HTERT RPE-1 (cell line): ENCODE data around the gene CMTM8.

Experiments
- in situ Hi-C: fragments of 300-500 bp; cut with MboI; formaldehyde crosslinking; loops from 4 replicates; pipeline ENCODE4 v1.14.3; 2020; ENCODE audit warnings: low sequenced_read_pairs

Gene CMTM8

DNA sequence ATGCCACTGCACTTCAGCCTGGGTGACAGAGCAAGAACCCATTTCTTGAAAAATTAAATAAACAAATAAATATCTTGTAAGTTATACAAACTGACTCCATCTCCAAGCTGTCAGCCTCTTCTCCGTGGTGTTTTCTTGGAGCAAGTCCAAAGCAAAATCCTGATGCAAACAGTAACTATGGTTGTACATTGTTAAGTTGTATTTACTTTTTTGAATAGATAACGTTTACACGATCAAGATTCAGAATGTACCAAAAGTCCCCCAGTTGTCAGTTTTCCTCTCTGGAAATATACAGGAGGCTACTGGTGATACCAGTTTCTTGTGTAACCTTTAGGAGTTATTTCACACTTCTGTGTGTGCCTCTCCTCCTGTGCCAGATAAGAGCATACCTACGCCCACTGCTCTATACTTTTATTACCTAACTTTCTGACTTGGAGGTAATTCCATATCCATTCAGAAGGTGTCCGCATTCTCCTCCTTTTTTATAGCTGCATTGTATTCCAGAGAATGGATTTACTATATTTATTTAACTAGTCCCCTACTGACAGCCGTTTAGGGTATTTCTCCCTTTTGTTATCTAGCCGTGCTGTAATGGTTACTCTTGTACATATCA lies 167.3 kb downstream of the CMTM8 start:
- in situ Hi-C loops = no loop called here

DNA sequence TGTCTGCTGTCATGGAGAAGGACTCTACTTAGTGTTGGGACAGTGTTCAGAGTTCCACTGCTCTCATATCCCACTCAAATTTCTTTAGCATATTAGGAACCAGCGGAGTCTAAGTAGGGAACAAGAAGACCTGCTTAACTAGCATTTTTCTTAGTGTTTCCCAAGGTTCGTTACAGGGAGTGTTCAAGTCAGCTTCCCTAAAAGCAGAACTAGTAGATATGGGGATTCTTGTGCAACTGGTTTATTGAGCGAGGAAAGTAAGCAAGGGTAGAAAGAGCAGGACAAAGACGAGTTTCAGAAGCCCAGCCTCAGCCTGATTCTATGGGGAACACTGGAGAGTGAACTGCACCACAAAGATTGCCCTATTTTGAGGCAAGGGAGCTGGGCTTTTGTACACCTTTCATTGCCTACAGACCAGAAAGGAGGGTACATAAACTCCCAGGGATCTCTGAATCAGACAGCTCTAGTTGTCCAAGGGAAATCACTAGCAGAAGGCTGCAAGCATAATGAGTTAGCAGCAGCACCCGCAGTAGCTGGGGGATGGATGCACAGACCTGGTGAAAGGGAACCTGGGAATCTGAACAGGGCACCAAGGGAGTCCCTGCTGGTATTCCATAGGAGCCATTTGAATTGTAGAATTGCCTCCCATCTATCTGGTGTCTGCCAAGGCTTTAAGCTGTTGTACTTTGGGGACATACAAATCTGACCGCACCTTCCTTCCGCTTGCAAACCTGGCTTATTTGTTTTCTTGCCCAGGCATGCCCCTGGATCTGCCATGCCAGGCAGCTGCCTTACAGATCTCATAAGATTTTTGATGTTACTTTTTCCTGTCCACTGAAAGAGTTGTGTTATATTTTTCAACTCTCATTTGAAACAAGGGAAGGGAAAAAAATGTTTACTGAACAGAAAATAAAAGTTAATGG lies 168.3 kb downstream of the CMTM8 start:
- in situ Hi-C loops = no loop called here

DNA sequence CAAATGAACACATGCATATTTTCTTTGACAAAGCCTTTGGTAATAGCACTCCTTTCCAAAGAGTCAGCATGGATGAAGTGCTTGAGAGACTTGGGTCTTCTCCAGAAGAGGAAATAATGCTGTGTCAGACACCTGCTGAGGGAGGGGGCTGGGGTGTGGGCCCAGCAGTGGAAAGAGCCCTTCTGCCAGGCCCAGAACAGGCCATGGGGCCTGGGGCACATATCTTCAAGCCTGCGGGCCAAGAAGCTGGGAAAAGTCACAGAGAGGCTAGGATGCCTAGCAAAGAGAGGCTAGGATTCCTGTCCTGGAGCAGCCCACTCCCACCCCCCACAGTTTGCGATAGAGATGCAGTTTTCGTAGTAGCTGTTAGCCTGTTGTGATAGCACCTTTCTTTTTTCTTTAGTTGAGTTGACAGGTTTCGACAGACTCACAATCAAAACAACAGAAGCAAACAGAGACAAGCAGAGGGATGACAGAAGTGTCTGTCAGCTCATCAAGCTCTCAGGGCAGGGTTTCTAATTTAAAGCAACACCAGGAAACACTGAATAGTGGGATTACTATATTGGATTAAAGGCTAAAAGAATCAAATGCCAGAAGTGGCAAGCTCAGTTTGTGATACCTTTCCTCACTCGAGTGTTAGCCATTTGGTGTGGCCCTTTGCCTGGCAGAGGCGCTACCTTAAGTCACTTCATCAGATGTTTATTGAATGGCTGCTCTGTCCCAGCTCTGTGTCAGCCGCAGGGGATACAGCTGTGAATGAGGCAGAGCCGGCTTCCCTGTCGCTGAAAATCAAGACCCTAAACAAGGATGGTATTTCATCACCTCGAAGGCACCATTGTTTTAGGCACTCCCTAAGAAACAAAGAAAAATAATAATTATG lies 172.1 kb downstream of the CMTM8 start:
- in situ Hi-C loops = no loop called here

DNA sequence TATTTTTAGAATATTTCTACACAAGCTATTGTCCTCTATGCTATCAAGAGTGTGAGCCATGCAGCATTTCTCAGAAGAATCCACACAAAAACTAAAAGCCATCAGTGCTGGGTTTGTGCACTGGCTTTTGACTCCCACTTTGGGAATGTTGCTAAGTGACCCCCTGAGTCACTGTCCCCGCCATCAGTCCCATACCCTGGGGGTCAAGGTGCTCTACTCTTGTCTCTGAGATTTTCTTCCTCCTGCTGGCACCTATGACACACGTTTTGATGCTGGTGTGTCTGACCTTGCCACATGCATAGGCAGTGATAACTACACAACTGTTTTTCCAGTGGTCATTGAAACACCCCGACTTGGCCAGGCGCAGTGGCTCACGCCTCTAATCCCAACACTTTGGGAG lies 173.0 kb downstream of the CMTM8 start:
- in situ Hi-C loops = no loop called here

DNA sequence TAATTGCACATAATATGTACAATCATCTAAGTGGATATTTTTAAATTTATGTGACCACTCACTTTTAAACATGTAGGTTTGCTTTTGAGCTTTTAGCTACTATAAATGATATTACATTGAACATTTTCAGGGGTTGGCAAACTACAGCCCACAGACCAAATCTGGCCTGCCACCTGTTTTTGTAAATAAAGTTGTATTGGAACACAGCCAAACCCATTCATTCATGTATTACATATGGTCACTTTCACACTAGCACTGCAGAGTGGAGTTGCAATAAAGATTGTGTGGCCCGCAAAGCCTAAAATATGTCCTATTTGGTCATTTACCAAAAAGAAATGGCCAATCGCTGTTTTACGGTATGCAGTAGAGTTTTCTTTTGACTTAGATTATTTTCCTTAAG lies 174.4 kb downstream of the CMTM8 start:
- in situ Hi-C loops = no loop called here

DNA sequence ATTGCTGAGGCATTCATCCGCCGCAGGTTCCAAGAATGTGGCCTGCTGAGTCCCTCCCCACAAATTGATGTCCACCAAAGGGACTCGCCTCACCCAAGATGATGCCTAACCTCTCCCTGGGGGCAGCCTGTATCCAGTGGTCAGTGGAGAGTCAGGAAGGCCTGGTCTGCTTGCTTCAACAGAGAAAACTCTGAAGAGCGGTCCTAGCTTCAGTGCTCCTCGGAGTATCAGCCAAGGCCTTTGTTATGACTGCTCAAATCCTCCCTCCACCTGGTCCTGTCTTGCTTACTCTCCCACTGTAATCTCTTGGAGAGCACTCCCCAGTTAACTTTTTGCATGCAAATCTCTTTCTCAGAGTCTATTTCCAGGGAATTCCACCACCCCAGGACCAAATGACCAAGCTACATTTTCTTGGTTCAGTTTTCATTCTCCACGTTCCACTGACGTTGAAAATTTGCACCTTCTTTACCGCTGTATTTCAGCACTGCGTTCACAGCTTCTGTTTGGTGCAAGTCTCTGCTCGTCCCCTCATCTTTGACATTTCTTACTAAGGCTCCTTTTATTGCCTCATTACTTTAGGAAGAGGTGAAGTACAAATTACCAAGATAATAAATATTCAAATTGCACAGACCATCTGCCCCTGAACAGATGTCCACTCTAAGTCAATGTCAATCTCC lies 175.5 kb downstream of the CMTM8 start:
- in situ Hi-C loops = no loop called here

DNA sequence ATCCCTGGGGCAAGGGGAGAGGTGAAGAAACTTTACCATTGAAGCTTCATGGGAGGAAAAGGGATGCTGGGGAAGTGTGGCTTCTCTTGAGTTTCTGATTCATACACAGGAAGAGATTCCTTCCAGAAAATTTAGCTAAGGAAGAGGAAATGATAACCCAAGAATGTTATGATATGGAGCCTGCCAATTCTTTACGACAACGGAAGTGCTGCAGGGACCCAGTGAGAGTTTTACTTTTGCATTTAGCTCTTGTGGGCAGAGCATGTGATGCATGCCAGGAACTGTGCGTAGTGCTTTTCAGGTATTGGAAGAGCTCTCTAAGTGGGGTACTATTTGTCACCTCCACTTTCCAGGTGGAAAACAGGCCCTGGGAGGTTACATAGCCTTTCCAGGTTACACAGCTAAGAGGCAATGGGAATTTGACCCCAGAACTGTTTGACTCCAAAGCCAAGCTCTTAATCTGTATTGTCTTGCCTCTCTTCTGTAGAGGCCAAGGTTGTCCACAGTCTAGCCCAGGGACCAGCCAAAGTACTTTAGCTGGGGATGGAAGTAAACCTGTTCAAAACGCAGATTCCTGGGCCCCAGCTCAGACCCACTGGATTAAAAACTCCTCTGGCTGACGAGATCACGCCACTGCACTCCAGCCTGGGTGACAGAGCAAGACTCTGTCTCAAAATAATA lies 176.2 kb downstream of the CMTM8 start:
- in situ Hi-C loops = no loop called here

DNA sequence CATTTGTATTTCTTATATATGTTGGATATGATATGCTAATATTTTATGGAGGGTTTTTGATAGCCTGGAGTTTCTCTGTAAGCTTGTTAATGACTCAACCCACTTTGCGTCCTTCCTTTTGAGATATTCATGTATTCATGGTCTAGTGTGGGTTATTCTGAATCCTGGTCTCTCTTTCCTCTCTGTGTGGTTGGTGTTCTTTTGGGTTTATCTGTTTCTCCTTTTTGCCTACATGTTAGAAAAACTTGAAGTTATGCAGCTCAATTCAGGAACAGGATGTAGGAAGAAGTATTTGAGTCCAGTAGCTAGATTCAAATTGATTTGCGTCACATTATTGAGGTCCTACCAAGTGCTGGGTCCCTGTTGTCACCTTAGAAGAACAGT lies 181.3 kb downstream of the CMTM8 start:
- in situ Hi-C loops = no loop called here
